ENCODE measurements around the gene SMURF2. TPM values are rescaled to one million over a fixed set of nuclear protein-coding genes. Genes with fewer than 3 reads are reported as not detected.

SMURF2 gene
- total RNA-seq, 1 donor from 2014 or later = 24.6 TPM

- no peaks in the 10 kb centered on the region for H3K9me3 Mint-ChIP-seq
- no peaks in the 10 kb centered on the region for H3K36me3 ChIP-seq
- DNase-seq (ENCODE audit: low spot score) = no peak
- H3K9ac ChIP-seq = no peak overlapping the region
- no peak overlapping the region for H3K4me2 ChIP-seq
- no peaks in the 10 kb centered on the region for H3K27me3 ChIP-seq
- H3K27ac Mint-ChIP-seq = no peak overlapping the region
- no peak overlapping the region for H3K4me3 ChIP-seq
- no peaks in the 10 kb centered on the region for H3K36me3 Mint-ChIP-seq
- H2AFZ ChIP-seq (replicated peaks) = no peak overlapping the region
- no peaks in the 10 kb centered on the region for H3F3A ChIP-seq (ENCODE audit: low read depth)
- H4K20me1 ChIP-seq (ENCODE audit: low read depth) = no peaks in the 10 kb centered on the region
- no peaks in the 10 kb centered on the region for H3K79me2 ChIP-seq (ENCODE audit: low read depth)
- no peak for TF ChIP-seq EZH2 (IDR thresholded peaks at IDR 0.05)
- TF ChIP-seq CTCF (IDR thresholded peaks at IDR 0.05) = no peak
- no peak for TF ChIP-seq EZH2phosphoT487 (IDR thresholded peaks at IDR 0.05)
- no peaks in the 10 kb centered on the region for H3K4me1 ChIP-seq
- H3K27ac ChIP-seq = no peak overlapping the region
- H3K4me1 Mint-ChIP-seq = no peaks in the 10 kb centered on the region
- H3K4me3 Mint-ChIP-seq = no peak overlapping the region
- no peaks in the 10 kb centered on the region for H3K9me3 ChIP-seq (ENCODE audit: low read depth)
- H3K27me3 Mint-ChIP-seq (ENCODE audit: insufficient read depth, low read depth) = no peaks in the 10 kb centered on the region
These were observed 32.1 kb upstream of the SMURF2 start for GRCh38 chr17:64694207-64694606.

- no peak overlapping the region for H3K4me3 Mint-ChIP-seq
- H3K36me3 ChIP-seq = no peaks in the 10 kb centered on the region
- DNase-seq (ENCODE audit: low spot score) = no peak
- no peak overlapping the region for H2AFZ ChIP-seq (replicated peaks)
- no peaks in the 10 kb centered on the region for H3F3A ChIP-seq (ENCODE audit: low read depth)
- no peak overlapping the region for H3K9ac ChIP-seq
- no peak overlapping the region for H3K27ac ChIP-seq
- no peaks in the 10 kb centered on the region for H3K9me3 ChIP-seq (ENCODE audit: low read depth)
- no peak overlapping the region for H3K4me3 ChIP-seq
- no peaks in the 10 kb centered on the region for H3K27me3 ChIP-seq
- H3K4me2 ChIP-seq = no peak overlapping the region
- no peak overlapping the region for H3K27ac Mint-ChIP-seq
- H3K27me3 Mint-ChIP-seq (ENCODE audit: insufficient read depth, low read depth) = no peaks in the 10 kb centered on the region
- H3K36me3 Mint-ChIP-seq = no peaks in the 10 kb centered on the region
- no peaks in the 10 kb centered on the region for H3K9me3 Mint-ChIP-seq
- TF ChIP-seq CTCF (IDR thresholded peaks at IDR 0.05) (no peak), EZH2 (IDR thresholded peaks at IDR 0.05) (no peak), EZH2phosphoT487 (IDR thresholded peaks at IDR 0.05) (no peak)
- H4K20me1 ChIP-seq (ENCODE audit: low read depth) = no peaks in the 10 kb centered on the region
- no peaks in the 10 kb centered on the region for H3K4me1 ChIP-seq
- no peaks in the 10 kb centered on the region for H3K4me1 Mint-ChIP-seq
- no peaks in the 10 kb centered on the region for H3K79me2 ChIP-seq (ENCODE audit: low read depth)
These were observed 30.1 kb upstream of the SMURF2 start for GRCh38 chr17:64692187-64692586.

GRCh38 chr17:64689106-64689505 lies 27.0 kb upstream of the SMURF2 start:
- no peaks in the 10 kb centered on the region for H3K9me3 Mint-ChIP-seq
- Histone ChIP-seq H3K9ac (no peak overlapping the region), H3K79me2 (ENCODE audit: low read depth) (no peaks in the 10 kb centered on the region), H3K9me3 (ENCODE audit: low read depth) (no peaks in the 10 kb centered on the region), H3K27ac (no peak overlapping the region), H3K36me3 (no peaks in the 10 kb centered on the region), H3K4me1 (no peaks in the 10 kb centered on the region), H4K20me1 (ENCODE audit: low read depth) (no peaks in the 10 kb centered on the region), H3K4me3 (no peak overlapping the region), H3K27me3 (no peaks in the 10 kb centered on the region), H3F3A (ENCODE audit: low read depth) (no peaks in the 10 kb centered on the region), H3K4me2 (no peak overlapping the region), H2AFZ (replicated peaks) (no peak overlapping the region)
- H3K36me3 Mint-ChIP-seq = no peaks in the 10 kb centered on the region
- no peaks in the 10 kb centered on the region for H3K27me3 Mint-ChIP-seq (ENCODE audit: insufficient read depth, low read depth)
- no peak overlapping the region for H3K4me3 Mint-ChIP-seq
- peaks cover 5% of the 10 kb centered on the region for H3K4me1 Mint-ChIP-seq
- H3K27ac Mint-ChIP-seq = no peak overlapping the region
- DNase-seq (ENCODE audit: low spot score) = no peak
- TF ChIP-seq EZH2 (IDR thresholded peaks at IDR 0.05) (no peak), CTCF (IDR thresholded peaks at IDR 0.05) (no peak), EZH2phosphoT487 (IDR thresholded peaks at IDR 0.05) (no peak)

All from neural progenitor cell (in vitro differentiated cells).